D721Med (cell line): ENCODE results near the gene CTSH.

Experiments
- DNase-seq: peaks from one replicate; pipeline ENCODE4 v3.0.0; 2011; ENCODE audit warnings: low spot score; ENCODE audit not compliant: insufficient read length
- FAIRE-seq: peaks from 2 replicates; lab custom pipeline; 2011; peaks lifted over from hg19 to GRCh38; lab: Jason Lieb, UNC
- CTCF ChIP-seq: IDR thresholded peaks from 2 replicates; pipeline ENCODE4 v1.5.1; 2012; ENCODE audit warnings: mild to moderate bottlenecking, control low read depth; ENCODE audit not compliant: insufficient read depth; ENCODE audit errors: missing control alignments

The CTSH gene

DNA sequence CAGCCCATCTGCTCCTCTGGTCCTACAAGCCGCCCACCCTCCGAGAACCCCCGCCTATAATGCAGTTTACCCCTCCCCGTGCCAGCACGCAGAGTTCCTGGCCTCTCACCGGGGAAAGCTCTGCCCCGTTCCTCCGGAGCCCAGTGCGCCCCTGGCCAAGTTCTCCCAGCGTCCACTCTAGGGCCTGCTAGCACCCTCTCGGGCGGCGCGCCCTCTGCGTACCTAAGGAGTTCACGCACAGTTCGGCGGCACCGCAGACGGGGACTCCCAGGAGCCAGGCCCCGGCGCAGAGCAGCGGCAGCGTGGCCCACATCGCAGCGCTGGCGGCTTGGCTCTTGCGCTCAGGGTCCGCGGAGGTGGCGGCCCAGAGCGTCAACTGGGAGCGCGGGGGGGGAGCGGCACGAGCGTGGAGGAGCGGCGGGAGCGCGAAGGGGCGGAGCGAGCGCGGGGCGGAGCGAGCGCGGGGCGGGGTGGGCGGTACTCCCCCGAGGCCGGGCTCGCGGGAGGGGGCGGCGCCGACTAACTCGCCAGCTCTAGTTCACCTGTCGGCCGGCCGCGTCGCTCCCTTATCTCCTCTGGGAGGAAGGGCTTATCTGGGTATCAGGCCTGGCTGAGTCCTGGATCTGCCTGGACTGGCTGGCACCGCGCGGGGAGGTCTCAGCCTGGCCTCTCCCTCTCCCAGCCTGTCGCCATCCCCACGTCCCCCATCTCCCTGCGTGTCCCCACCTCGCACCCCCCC, at the start of gene CTSH:
Gene CTSH (minus strand): TSS at position 378 of the 739 bp plus-strand sequence. CDS start 65 bp downstream, at position 313.
- peak; percentile 94 for DNase-seq
- FAIRE-seq, result no peak
- no peak for TF ChIP-seq CTCF

GRCh38 chr15:78993931-78994530, 49.2 kb upstream of the CTSH start:
- DNase-seq, result no peak
- no peak for TF ChIP-seq CTCF
- no peak for FAIRE-seq

- no peak for DNase-seq
- FAIRE-seq, result no peak
- no peak for TF ChIP-seq CTCF
Measured at GRCh38 chr15:78993257-78993930, 48.5 kb upstream of the CTSH start.

GRCh38 chr15:78992416-78993256, 47.8 kb upstream of the CTSH start:
- FAIRE-seq (no peak), DNase-seq (no peak)
- TF ChIP-seq CTCF, result no peak

DNA sequence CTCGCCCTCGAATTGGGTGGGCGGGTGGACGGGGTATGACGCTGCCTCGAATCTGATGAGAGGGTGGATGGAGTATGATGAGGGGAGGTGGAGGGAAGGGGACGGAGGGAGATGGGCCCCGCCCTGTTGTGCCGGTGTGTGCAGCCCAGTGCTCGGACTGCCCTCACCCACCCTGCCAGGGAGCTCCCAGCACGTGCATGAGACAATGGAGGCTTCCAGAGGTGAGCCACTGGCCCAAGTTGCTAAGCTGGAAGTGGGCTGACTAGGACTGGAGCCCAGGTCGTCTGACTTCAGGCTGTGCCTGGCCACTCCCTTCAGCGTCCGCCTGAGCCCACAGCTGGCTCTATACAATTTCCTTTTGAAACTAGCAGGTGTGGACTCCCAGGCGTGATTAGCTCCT, 47.0 kb upstream of the CTSH start:
- FAIRE-seq, result no peak
- no peak for DNase-seq
- no peak for TF ChIP-seq CTCF

DNA sequence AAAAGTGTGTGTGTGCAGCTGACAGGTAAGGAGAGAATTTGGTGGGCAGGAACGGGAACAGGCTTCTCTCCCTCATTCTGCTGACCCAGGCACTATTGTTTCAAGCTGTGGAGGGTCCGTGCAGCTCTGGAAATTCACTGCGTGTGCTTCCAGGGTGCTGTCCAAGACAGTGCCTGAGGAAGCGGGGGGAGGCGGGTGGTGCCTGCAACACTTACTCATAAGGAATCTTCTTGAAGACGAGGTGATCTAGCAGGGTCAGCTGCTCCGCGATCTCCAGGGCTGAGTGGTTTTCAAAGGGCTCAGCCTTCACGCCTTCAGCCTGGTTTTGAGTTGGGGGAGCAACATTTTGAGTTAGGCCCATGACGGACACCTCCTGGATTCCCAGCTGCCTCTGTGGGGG, 46.6 kb upstream of the CTSH start:
- FAIRE-seq, result no peak
- DNase-seq, result no peak
- no peak for TF ChIP-seq CTCF
